GM12878 (cell line): Measurements from ENCODE around the gene GPRC5C. TPM values are rescaled to one million over a fixed set of nuclear protein-coding genes. Genes with fewer than 3 reads are reported as not detected.
"Not testable (repeated sequence)": the region's sequence is repeated elsewhere in the genome, so short reads cannot be mapped to it uniquely, and the experiment has no call there.

Experiments used
- ATAC-seq: fragments of 200-7000 bp; cut with Tn5 transposase; 3 replicates; pipeline ENCODE4 v1.9.1; 2020; ENCODE audit warnings: mild to moderate bottlenecking, moderate library complexity
- BruUV-seq: library from RNA; stranded (reverse); fragments of 400-500 nt; replicated peaks from 2 replicates; lab custom pipeline; 2021; lab: Mats Ljungman, UMichigan
- CTCF ChIA-PET: fragments of 300-600 bp; sonication (Branson Sonifier 250); formaldehyde crosslinking; extraction: SDS; loops from one replicate; lab custom pipeline; 2021; ENCODE audit warnings: inconsistent platforms; lab: Yijun Ruan, JAX
- POLR2A ChIA-PET: fragments of 350-600 bp; formaldehyde crosslinking; extraction: SDS; loops from one replicate; lab custom pipeline; 2021; ENCODE audit warnings: inconsistent platforms; lab: Charles Lee
- RAD21 ChIA-PET: fragments of 300-600 bp; sonication (Branson Sonifier 250); formaldehyde crosslinking; loops from one replicate; lab custom pipeline; 2023; ENCODE audit warnings: antibody characterized with exemption; ENCODE audit not compliant: unreplicated experiment; lab: Charles Lee
- SMC1A ChIA-PET: fragments of 300-600 bp; sonication (Branson Sonifier 250); formaldehyde crosslinking; loops from one replicate; lab custom pipeline; 2023; ENCODE audit not compliant: unreplicated experiment, uncharacterized antibody; lab: Charles Lee
- DNase-seq: peaks from one replicate; pipeline ENCODE4 v3.0.0-alpha.2; 2011; ENCODE audit warnings: low read depth, low spot score
- FAIRE-seq: peaks from 3 replicates; lab custom pipeline; 2011; peaks lifted over from hg19 to GRCh38; lab: Jason Lieb, UNC
- H2AFZ ChIP-seq: 2 replicates; pipeline ENCODE4 v1.6.0; 2011; ENCODE audit warnings: low read depth, low read length, control low read depth; ENCODE audit not compliant: control insufficient read depth
- H3K27ac ChIP-seq: 2 replicates; pipeline ENCODE4 v1.5.1; 2011; ENCODE audit warnings: control low read depth; ENCODE audit not compliant: control insufficient read depth, insufficient read depth
- H3K27me3 ChIP-seq, 2 experiments: replicated peaks in 1 of 2; 2 replicates each; pipeline versions ENCODE4 v1.6.0 to v1.6.1; 2011; ENCODE audit warnings: low read length in 1 of 2; ENCODE audit not compliant: control insufficient read depth in 2 of 2, insufficient read depth in 2 of 2
- H3K36me3 ChIP-seq, 2 experiments: 2 replicates each; pipeline ENCODE4 v1.5.1; 2011; ENCODE audit warnings: low read length in 1 of 2; ENCODE audit not compliant: control insufficient read depth in 2 of 2, insufficient read depth in 2 of 2
- H3K4me1 ChIP-seq: 2 replicates; pipeline ENCODE4 v1.6.1; 2011; ENCODE audit warnings: mild to moderate bottlenecking, low read length, moderate library complexity, mixed read lengths; ENCODE audit not compliant: control insufficient read depth, insufficient read depth
- H3K4me2 ChIP-seq: 2 replicates; pipeline ENCODE4 v1.6.0; 2011; ENCODE audit warnings: control low read depth; ENCODE audit not compliant: control insufficient read depth, insufficient read depth
- H3K4me3 ChIP-seq: fragments of 200-600 bp; sonication (generic); 2 replicates; pipeline ENCODE4 v1.5.1; 2016
- H3K79me2 ChIP-seq: 2 replicates; pipeline ENCODE4 v1.6.0; 2011; ENCODE audit warnings: low read length; ENCODE audit not compliant: control insufficient read depth, insufficient read depth
- H3K9ac ChIP-seq: 2 replicates; pipeline ENCODE4 v1.8.0; 2011; ENCODE audit warnings: low read length, control low read depth, mixed read lengths; ENCODE audit not compliant: control insufficient read depth, insufficient read depth
- H3K9me3 ChIP-seq: replicated peaks from 3 replicates; pipeline ENCODE4 v1.5.1; 2011; ENCODE audit warnings: mild to moderate bottlenecking, low read length; ENCODE audit not compliant: control insufficient read depth, insufficient read depth
- H4K20me1 ChIP-seq: 2 replicates; pipeline ENCODE4 v1.6.0; 2011; ENCODE audit not compliant: control insufficient read depth, insufficient read depth
- BHLHE40 ChIP-seq, 2 experiments: fragments of 450-650 bp in 1 of 2; IDR thresholded peaks; 2 replicates each; pipeline ENCODE4 v1.6.1; 2011 to 2017; ENCODE audit warnings: low read depth in 2 of 2, borderline replicate concordance in 1 of 2, improper control_type of control experiment in 1 of 2, low read length in 1 of 2, mild to moderate bottlenecking in 1 of 2
- FOXK2 ChIP-seq: fragments of 450-650 bp; IDR thresholded peaks from 2 replicates; pipeline ENCODE4 v1.6.1; 2017; ENCODE audit warnings: mild to moderate bottlenecking, moderate library complexity
- GABPA ChIP-seq: IDR thresholded peaks from 2 replicates; pipeline ENCODE4 v1.6.1; 2014; ENCODE audit warnings: antibody characterized with exemption, low read depth, mild to moderate bottlenecking, inconsistent platforms
- NFIC ChIP-seq: IDR thresholded peaks from 2 replicates; pipeline ENCODE4 v1.6.1; 2012; ENCODE audit warnings: low read depth, mild to moderate bottlenecking, inconsistent platforms, low read length, moderate library complexity
- NFYB ChIP-seq: IDR thresholded peaks from 2 replicates; pipeline ENCODE4 v1.6.1; 2011; ENCODE audit warnings: low read depth, mild to moderate bottlenecking, low read length, improper control_type of control experiment, moderate library complexity; ENCODE audit not compliant: insufficient read depth
- PBX3 ChIP-seq: IDR thresholded peaks from 2 replicates; pipeline ENCODE4 v1.6.1; 2011; ENCODE audit warnings: mild to moderate bottlenecking, low read depth, low read length, moderate library complexity; ENCODE audit not compliant: insufficient replicate concordance
- WGBS: methylation state at CpG from one replicate; pipeline ENCODE4 v1.1.6; 2016; ENCODE audit warnings: low lambda C conversion rate; ENCODE audit not compliant: insufficient replicate concordance, insufficient coverage; ENCODE audit errors: missing lambda C conversion rate; 5-methylcytosine and 5-hydroxymethylcytosine counted together
- in situ Hi-C: fragments of 300-500 bp; cut with MboI; formaldehyde crosslinking; loops from 9 replicates; pipeline ENCODE4 v1.14.3; 2018; ENCODE audit warnings: mixed read lengths
- intact Hi-C: fragments of 100-400 bp; cut with micrococcal nuclease; formaldehyde crosslinking; loops from one replicate; pipeline ENCODE4 v1.14.2; 2022; ENCODE audit not compliant: unreplicated experiment
- polyA plus RNA-seq, 11 experiments: library from polyadenylated mRNA; depleted of rRNA in 4 of 11; unstranded in 6 of 11; stranded (reverse) in 5 of 11; fragments of >200 nt; fragmentation: Nextera tagmentation in 4 of 11; fragmentation: Illumina TruSeq in 1 of 11; extraction: Ambion mirVana in 4 of 11; extraction: Trizol in 1 of 11; gene quantifications; 1 replicate in 1 of 11; 2 replicates in 10 of 11; pipeline versions ENCODE4 v1.2.1 to v1.2.3, GENCODE V29; 2011 to 2016; ENCODE audit warnings: inconsistent platforms in 2 of 11, missing spikeins in 2 of 11, low read depth in 1 of 11
- total RNA-seq, 4 experiments: library from RNA; depleted of rRNA in 3 of 4; stranded (reverse); fragments of >200 nt in 3 of 4; fragmentation: Illumina TruSeq in 1 of 4; extraction: Trizol in 1 of 4; gene quantifications; 2 replicates each; pipeline versions ENCODE4 v1.2.1 to v1.2.3, GENCODE V29; 2013 to 2021
- TF ChIP-seq, protein P1 (sequence below): fragments of 450-650 bp; conservative IDR thresholded peaks from 2 replicates; pipeline ENCODE4 v1.6.1; 2017; ENCODE audit warnings: mild to moderate bottlenecking, moderate library complexity

GPRC5C gene
- total and polyA plus RNA-seq, 10 of the 15 experiments (the other 5 are each of a cell fraction or from before 2014, with no cell fraction given), result 0.04 to 1.3 (median 0.36) TPM; not detected in 2

DNA sequence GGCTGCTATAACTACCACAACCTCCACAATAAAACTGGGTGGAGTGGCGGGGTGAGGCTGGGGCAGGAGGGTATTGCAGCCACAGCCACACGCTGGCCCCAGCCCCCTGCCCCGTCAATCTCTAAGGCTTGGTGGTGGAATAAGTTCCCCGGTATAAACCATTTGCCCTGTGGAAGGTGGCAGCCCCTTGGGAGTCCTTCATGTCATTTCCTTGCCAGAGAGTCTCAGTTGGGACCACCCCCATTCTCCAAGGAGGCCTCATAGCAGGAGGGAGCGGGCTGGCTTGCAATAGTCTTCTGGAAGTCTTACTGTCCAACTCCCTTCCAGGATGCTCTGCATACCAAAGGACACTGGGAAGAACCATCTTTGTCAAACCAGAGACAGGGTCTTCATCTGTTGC is 54.0 kb downstream of the GPRC5C start (continued):
- TF ChIP-seq PBX3, result no peak
- no peak for TF ChIP-seq GABPA
- no peak for TF ChIP-seq FOXK2
- TF ChIP-seq NFYB, result no peak
- TF ChIP-seq NFIC, result no peak
- TF ChIP-seq, protein P1, sequence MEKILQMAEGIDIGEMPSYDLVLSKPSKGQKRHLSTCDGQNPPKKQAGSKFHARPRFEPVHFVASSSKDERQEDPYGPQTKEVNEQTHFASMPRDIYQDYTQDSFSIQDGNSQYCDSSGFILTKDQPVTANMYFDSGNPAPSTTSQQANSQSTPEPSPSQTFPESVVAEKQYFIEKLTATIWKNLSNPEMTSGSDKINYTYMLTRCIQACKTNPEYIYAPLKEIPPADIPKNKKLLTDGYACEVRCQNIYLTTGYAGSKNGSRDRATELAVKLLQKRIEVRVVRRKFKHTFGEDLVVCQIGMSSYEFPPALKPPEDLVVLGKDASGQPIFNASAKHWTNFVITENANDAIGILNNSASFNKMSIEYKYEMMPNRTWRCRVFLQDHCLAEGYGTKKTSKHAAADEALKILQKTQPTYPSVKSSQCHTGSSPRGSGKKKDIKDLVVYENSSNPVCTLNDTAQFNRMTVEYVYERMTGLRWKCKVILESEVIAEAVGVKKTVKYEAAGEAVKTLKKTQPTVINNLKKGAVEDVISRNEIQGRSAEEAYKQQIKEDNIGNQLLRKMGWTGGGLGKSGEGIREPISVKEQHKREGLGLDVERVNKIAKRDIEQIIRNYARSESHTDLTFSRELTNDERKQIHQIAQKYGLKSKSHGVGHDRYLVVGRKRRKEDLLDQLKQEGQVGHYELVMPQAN, result no peak
- no peak for TF ChIP-seq BHLHE40 (IDR thresholded peaks at IDR 0.05; ENCODE audit: borderline replicate concordance in 1 of 2, low read depth in 2 of 2, low read length in 1 of 2)

DNA sequence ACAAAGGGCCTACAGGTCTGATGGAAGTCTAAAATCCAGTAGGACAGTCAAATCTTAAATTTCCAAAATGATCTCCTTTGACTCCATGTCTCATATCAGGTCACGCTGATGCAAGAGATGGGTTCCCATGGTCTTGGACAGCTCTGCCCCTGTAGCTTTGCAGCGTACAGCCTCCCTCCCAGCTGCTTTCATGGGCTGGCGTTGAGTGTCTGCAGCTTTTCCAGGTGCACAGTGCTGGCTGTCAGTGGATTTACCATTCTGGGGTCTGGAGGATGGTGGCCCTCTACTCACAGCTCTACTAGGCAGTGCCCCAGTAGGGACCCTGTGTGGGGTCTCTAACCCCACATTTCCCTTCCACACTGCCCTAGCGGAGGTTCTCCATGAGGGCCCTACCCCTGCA is 56.4 kb downstream of the GPRC5C start:
- WGBS, result 90% methylated on average over 4 of the region's 4 CpGs
- BruUV-seq, H2AFZ ChIP-seq, H3K4me2 ChIP-seq, ATAC-seq, H3K79me2 ChIP-seq, FAIRE-seq, H3K27me3 ChIP-seq, in situ Hi-C loops, DNase-seq, H3K4me3 ChIP-seq, intact Hi-C loops, H3K4me1 ChIP-seq, H3K9me3 ChIP-seq, H3K9ac ChIP-seq, H3K27ac ChIP-seq, H4K20me1 ChIP-seq: not testable (repeated sequence)
- SMC1A ChIA-PET, result interaction anchor here (0.7 to 1.9 kb wide), 4 partner anchors 10 to 31 kb away, joined by 3 to 7 read pairs (median 5); no protein-coding TSS in a partner anchor
- peaks cover 7 to 31% of the 10 kb centered on the region in 2 experiments for H3K36me3 ChIP-seq
- RAD21 ChIA-PET, result interaction anchor here (1.0 to 1.5 kb wide), 4 partner anchors 10 to 120 kb away, joined by 3 to 4 read pairs (median 3); no protein-coding TSS in a partner anchor
- CTCF ChIA-PET, result interaction anchor here (0.9 to 2.1 kb wide), 5 partner anchors 19 to 120 kb away, joined by 3 to 10 read pairs (median 4); no protein-coding TSS in a partner anchor
- POLR2A ChIA-PET, result interaction anchor here (0.6 to 1.4 kb wide), 2 partner anchors 13 kb away, joined by 3 to 4 read pairs; no protein-coding TSS in a partner anchor
